AG10803 (cell line): ENCODE results near the gene MAD2L2.

ENCODE experiments used
- DNase-seq: peaks from one replicate; pipeline ENCODE4 v3.0.0; 2010; ENCODE audit warnings: low read depth
- H3K4me3 ChIP-seq: 2 replicates; pipeline ENCODE4 v1.5.1; 2011; ENCODE audit warnings: mild to moderate bottlenecking, low read length, control low read depth
- TF ChIP-seq, protein P1 (sequence below): conservative IDR thresholded peaks from 2 replicates; pipeline ENCODE4 v1.5.1; 2011; ENCODE audit warnings: mild to moderate bottlenecking, low read length, control low read depth, inconsistent platforms

The MAD2L2 gene

GRCh38 chr1:11652203-11652780 is 28.7 kb downstream of the MAD2L2 start:
- DNase-seq, result no peak
- TF ChIP-seq, protein P1, sequence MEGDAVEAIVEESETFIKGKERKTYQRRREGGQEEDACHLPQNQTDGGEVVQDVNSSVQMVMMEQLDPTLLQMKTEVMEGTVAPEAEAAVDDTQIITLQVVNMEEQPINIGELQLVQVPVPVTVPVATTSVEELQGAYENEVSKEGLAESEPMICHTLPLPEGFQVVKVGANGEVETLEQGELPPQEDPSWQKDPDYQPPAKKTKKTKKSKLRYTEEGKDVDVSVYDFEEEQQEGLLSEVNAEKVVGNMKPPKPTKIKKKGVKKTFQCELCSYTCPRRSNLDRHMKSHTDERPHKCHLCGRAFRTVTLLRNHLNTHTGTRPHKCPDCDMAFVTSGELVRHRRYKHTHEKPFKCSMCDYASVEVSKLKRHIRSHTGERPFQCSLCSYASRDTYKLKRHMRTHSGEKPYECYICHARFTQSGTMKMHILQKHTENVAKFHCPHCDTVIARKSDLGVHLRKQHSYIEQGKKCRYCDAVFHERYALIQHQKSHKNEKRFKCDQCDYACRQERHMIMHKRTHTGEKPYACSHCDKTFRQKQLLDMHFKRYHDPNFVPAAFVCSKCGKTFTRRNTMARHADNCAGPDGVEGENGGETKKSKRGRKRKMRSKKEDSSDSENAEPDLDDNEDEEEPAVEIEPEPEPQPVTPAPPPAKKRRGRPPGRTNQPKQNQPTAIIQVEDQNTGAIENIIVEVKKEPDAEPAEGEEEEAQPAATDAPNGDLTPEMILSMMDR, result no peak
- no peak overlapping the region for H3K4me3 ChIP-seq

DNA sequence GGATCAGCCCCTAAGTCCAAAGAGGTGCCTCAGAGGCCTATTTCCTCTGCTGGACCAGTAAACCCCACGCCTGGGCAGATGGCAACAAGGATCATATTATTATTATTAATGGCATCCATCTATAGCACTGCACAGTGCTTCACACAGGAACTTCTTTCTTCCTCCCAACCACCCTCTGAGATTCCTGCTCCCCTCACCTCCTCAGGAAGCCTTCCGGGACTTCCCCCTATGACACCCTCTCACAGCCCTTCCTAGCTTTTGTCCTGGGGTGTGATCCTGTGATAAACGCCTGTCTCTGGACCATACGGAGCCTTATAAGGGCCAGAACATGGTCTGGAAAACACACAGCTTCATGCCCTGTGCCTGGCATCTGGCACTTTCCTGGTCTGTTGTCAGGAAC is 29.9 kb downstream of the MAD2L2 start:
- no peak overlapping the region for H3K4me3 ChIP-seq
- TF ChIP-seq, protein P1, result no peak
- DNase-seq, result no peak

DNA sequence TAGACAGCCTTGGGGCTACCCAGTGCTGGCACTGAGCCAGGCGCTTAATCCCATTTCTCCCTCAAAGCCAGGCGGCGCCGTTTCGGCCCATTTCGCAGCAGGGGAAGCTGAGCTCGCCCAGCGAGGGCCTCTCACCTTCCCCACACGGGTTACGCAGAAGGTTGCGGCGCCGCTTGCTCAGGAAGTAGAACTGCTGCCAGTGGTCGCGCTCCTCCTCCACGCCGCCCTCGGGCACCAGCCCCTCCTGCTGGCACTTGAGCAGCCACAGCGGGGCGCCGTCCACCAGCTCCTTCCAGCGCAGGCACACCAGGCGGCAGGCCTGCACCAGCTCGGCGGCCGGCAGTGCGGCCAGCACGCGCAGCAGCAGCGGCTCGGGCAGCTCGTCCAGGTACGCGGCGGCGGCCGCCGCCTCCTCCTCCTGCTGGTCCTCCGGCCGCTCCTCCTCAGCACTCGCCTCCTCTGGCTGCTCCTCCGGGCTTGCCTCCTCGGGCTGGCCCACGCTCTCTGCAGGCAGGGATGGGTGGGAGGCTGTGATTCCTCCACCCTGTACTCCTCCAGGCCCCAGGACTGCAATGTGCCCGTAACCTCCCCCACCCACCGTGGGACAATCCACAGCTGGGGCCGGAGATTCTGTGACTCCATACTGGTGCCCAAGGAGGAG is 30.5 kb downstream of the MAD2L2 start:
- no peak overlapping the region for H3K4me3 ChIP-seq
- peak; percentile 54 for DNase-seq
- TF ChIP-seq, protein P1, result peak; percentile 52

DNA sequence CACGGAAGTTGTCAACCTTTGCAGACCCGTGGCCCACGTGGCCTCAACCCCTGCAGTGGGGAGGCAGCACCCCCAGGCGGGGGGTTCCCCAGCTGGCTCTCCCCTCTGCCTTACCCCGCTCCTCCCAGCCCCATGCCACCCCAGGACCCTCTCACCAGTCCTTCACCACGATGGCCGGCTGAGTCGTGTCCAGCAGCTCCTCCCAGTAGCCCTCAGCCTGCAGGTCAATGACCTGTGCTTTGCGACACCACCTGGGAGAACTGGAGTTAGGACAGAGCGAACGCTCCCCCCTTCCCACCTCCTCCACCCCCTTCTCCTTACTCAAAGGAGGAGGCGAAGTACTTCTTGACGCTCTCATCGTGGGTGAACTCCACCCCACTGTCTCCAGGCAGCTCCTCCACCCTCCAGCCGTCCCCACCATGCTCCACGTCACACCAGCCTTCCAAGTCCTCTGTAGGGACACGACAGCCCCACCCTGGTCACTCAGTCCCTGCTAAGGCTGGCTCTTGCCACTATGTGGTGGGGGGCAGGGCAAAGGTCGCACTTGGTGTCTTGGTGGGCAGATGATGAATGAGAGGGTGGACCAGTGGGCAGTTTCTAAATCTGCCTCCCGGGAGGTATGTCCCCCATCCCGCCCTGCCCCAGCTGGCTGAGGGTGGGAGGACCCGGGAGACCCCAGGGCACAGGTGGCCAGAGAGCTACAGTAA is 31.2 kb downstream of the MAD2L2 start:
- H3K4me3 ChIP-seq, result no peak overlapping the region
- no peak for DNase-seq
- TF ChIP-seq, protein P1, result no peak

DNA sequence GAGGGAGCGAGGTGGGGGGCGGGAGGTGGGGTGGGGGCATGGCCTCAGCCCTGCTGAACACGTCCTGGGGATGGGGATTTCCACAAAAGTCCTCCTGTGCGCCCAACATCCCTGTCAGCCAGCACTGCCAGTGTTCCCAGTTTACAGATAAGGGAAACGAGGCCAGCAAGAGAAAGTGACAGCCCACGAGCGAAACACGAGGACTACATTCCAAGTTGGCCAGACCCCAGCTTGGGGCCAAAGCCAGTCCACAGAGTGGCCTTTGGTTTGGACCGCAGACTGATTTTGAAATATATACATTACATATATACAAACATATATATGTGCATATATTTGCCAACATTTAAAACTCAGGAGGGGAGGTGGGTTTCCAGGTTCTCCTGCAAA is 31.7 kb downstream of the MAD2L2 start:
- DNase-seq, result no peak
- H3K4me3 ChIP-seq, result no peak overlapping the region
- TF ChIP-seq, protein P1, result no peak

DNA sequence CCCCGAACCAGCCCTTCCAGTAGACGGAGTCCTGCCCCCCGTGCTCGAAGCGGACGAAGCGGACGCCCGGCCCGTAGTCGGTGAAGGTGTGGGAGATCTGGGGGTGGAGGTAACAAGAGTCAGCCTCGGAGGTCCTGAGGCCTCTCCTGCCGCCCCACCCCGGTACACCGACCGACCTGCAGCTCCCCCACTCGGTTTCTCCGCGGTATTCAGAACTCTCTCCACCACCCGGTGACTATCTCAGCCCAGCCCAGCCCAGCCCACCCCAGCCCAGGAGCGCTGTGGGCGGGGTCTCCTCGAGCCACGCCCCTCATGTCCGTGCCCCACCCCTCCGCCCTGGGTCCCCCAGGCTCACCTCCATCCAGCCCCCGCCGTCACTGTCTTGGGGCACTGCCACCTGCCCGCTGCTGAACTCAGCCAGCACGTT is 32.2 kb downstream of the MAD2L2 start:
- no peak for DNase-seq
- H3K4me3 ChIP-seq, result no peak overlapping the region
- TF ChIP-seq, protein P1, result no peak

DNA sequence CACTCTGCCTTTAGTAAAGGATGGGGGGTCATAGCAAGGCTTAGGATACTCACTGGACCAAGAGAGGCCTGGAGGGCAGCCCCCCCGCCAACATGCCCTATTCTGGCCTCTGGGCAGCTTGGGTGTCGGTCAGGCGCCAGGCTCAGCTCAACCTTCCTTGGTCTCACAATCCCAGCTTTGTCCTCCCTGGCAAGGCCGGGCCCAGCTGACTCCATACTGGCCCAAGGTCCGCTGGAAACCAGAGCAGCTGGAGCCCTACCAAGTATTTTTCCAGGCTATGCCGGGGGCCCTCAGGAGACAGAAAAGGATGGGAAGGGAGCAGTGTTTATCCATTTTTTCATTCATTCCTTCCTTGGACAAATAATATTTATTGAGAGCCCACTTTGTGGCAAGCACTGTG is 32.9 kb downstream of the MAD2L2 start:
- no peak for DNase-seq
- no peak overlapping the region for H3K4me3 ChIP-seq
- TF ChIP-seq, protein P1, result no peak
